Muscle of leg (tissue), 11 donors: ENCODE data around the gene CD40LG. TPM values are rescaled to one million over a fixed set of nuclear protein-coding genes. Genes with fewer than 3 reads are reported as not detected.

Experiments
- DNase-seq: peaks from one replicate; pipeline ENCODE4 v3.0.0; 2013
- H3K27ac ChIP-seq: one replicate; pipeline ENCODE4 v1.5.1; 2013; ENCODE audit warnings: mild to moderate bottlenecking, low read length, control low read depth
- H3K27me3 ChIP-seq: one replicate; pipeline ENCODE4 v1.6.1; 2013; ENCODE audit warnings: low read length; ENCODE audit not compliant: control insufficient read depth, insufficient read depth
- H3K36me3 ChIP-seq: one replicate; pipeline ENCODE4 v1.6.1; 2013; ENCODE audit warnings: low read length; ENCODE audit not compliant: control insufficient read depth, insufficient read depth
- H3K4me1 ChIP-seq: one replicate; pipeline ENCODE4 v1.6.1; 2013; ENCODE audit warnings: low read length; ENCODE audit not compliant: control insufficient read depth, insufficient read depth
- H3K4me3 ChIP-seq: one replicate; pipeline ENCODE4 v1.5.1; 2013; ENCODE audit warnings: low read length, control low read depth
- H3K9me3 ChIP-seq: replicated peaks from 2 replicates; pipeline ENCODE4 v1.6.1; 2013; ENCODE audit warnings: low read depth, low read length; ENCODE audit not compliant: control insufficient read depth
- WGBS: methylation state at CpG from one replicate; pipeline ENCODE4 v1.1.5; 2013; ENCODE audit warnings: missing lambda C conversion rate; ENCODE audit not compliant: insufficient coverage; 5-methylcytosine and 5-hydroxymethylcytosine counted together
- polyA plus RNA-seq, 8 donors: library from polyadenylated mRNA; unstranded; fragments of 120-200 nt; gene quantifications; one replicate each; pipeline versions ENCODE4 v1.2.1 to v1.2.3, GENCODE V29; 2013; ENCODE audit warnings: inconsistent platforms in 1 of 8, low replicate concordance in 1 of 8; ENCODE audit not compliant: insufficient read length in 8 of 8, insufficient read depth in 1 of 8
- total RNA-seq: library from RNA; stranded (reverse); fragments of 120-200 nt; gene quantifications from one replicate; pipeline ENCODE4 v1.2.4, GENCODE V29; 2013

CD40LG gene
- total and polyA plus RNA-seq, 9 donors: 0.11 to 0.15 TPM; not detected in 7

- Histone ChIP-seq H3K4me1 (no peaks in the 10 kb centered on the region), H3K36me3 (peaks cover 21% of the 10 kb centered on the region), H3K4me3 (no peak overlapping the region), H3K27me3 (peaks cover 9% of the 10 kb centered on the region), H3K9me3 (peaks cover 3% of the 10 kb centered on the region), H3K27ac (no peak overlapping the region)
- peak; percentile 5 for DNase-seq
- 100% methylated on average over 1 of the region's 6 CpGs for WGBS
Measured at GRCh38 chrX:136665258-136665900, 17.4 kb downstream of the CD40LG start.

- WGBS: no CpG with 5 or more reads among the region's 1 CpG
- H3K36me3 ChIP-seq: peaks cover 21% of the 10 kb centered on the region
- peak; percentile 6 for DNase-seq
Measured at GRCh38 chrX:136666088-136666487, 18.1 kb downstream of the CD40LG start.

GRCh38 chrX:136667446-136668168 lies 19.6 kb downstream of the CD40LG start:
- 80% methylated on average over 1 of the region's 10 CpGs for WGBS
- Histone ChIP-seq H3K36me3 (peaks cover 27% of the 10 kb centered on the region), H3K27ac (no peak overlapping the region), H3K9me3 (peaks cover 3% of the 10 kb centered on the region), H3K4me1 (no peaks in the 10 kb centered on the region), H3K4me3 (no peak overlapping the region), H3K27me3 (peaks cover 7% of the 10 kb centered on the region)
- DNase-seq: no peak

More at GRCh38 chrX:136666088-136666487, 18.1 kb downstream of the CD40LG start:
- Histone ChIP-seq H3K27me3 (peaks cover 9% of the 10 kb centered on the region), H3K27ac (no peak overlapping the region), H3K9me3 (peaks cover 3% of the 10 kb centered on the region), H3K4me3 (no peak overlapping the region), H3K4me1 (no peaks in the 10 kb centered on the region)

- Histone ChIP-seq H3K9me3 (no peaks in the 10 kb centered on the region), H3K4me3 (no peak overlapping the region), H3K4me1 (no peaks in the 10 kb centered on the region), H3K36me3 (peaks cover 39% of the 10 kb centered on the region), H3K27ac (no peak overlapping the region), H3K27me3 (peaks cover 14% of the 10 kb centered on the region)
- no peak for DNase-seq
- WGBS: no CpG with 5 or more reads among the region's 3 CpGs
Measured at GRCh38 chrX:136671006-136671610, 23.1 kb downstream of the CD40LG start.

- Histone ChIP-seq H3K27me3 (peaks cover 12% of the 10 kb centered on the region), H3K4me3 (no peak overlapping the region), H3K9me3 (no peaks in the 10 kb centered on the region), H3K36me3 (peaks cover 20% of the 10 kb centered on the region), H3K27ac (no peak overlapping the region), H3K4me1 (no peaks in the 10 kb centered on the region)
- 80% methylated on average over 1 of the region's 5 CpGs for WGBS
- DNase-seq: no peak
Measured at GRCh38 chrX:136674270-136674985, 26.5 kb downstream of the CD40LG start.

- no peaks in the 10 kb centered on the region for H3K9me3 ChIP-seq
- H3K27ac ChIP-seq: no peak overlapping the region
- H3K4me3 ChIP-seq: no peak overlapping the region
- no peak for DNase-seq
- no peaks in the 10 kb centered on the region for H3K4me1 ChIP-seq
- 47% methylated on average over 5 of the region's 6 CpGs for WGBS
- H3K36me3 ChIP-seq: peaks cover 13% of the 10 kb centered on the region
- H3K27me3 ChIP-seq: peaks cover 5% of the 10 kb centered on the region
Measured at GRCh38 chrX:136679531-136679930, 31.6 kb downstream of the CD40LG start.

GRCh38 chrX:136684120-136684519 lies 36.2 kb downstream of the CD40LG start:
- no peaks in the 10 kb centered on the region for H3K4me1 ChIP-seq
- peaks cover 7% of the 10 kb centered on the region for H3K27me3 ChIP-seq
- no peak overlapping the region for H3K27ac ChIP-seq
- no peaks in the 10 kb centered on the region for H3K9me3 ChIP-seq
- no peak for DNase-seq
- H3K4me3 ChIP-seq: no peak overlapping the region
- 67% methylated on average over 2 of the region's 5 CpGs for WGBS
- H3K36me3 ChIP-seq: peaks cover 11% of the 10 kb centered on the region

GRCh38 chrX:136687457-136687856 lies 39.5 kb downstream of the CD40LG start:
- DNase-seq: no peak
- no peak overlapping the region for H3K4me3 ChIP-seq
- no peaks in the 10 kb centered on the region for H3K4me1 ChIP-seq
- H3K36me3 ChIP-seq: peaks cover 8% of the 10 kb centered on the region
- WGBS: no CpG with 5 or more reads among the region's 1 CpG
- no peak overlapping the region for H3K27ac ChIP-seq
- peaks cover 16% of the 10 kb centered on the region for H3K27me3 ChIP-seq
- H3K9me3 ChIP-seq: no peaks in the 10 kb centered on the region

GRCh38 chrX:136689436-136689835 lies 41.5 kb downstream of the CD40LG start:
- Histone ChIP-seq H3K36me3 (peaks cover 4% of the 10 kb centered on the region), H3K4me1 (peaks cover 2% of the 10 kb centered on the region), H3K9me3 (no peaks in the 10 kb centered on the region), H3K4me3 (no peak overlapping the region), H3K27me3 (peaks cover 18% of the 10 kb centered on the region), H3K27ac (no peak overlapping the region)
- 65% methylated on average over 4 of the region's 6 CpGs for WGBS
- DNase-seq: no peak
